ENCODE data around the gene UGT3A1.

- TF ChIP-seq CTCF (conservative IDR thresholded peaks at IDR 0.05 in 1 of 2, IDR thresholded peaks at IDR 0.05 in 1 of 2; ENCODE audit: low read depth in 1 of 2, low read length in 2 of 2) (no peak), EZH2 (IDR thresholded peaks at IDR 0.05; ENCODE audit: low read length, missing control alignments) (no peak)
Measured at GRCh38 chr5:36029914-36030313, 38.7 kb upstream of the UGT3A1 start.
